Stimulated activated CD8-positive, alpha-beta memory T cell treated with anti-CD3 and anti-CD28 coated beads, Interleukin-12 subunit alpha, Interleukin-12 subunit beta, amount 100 ng/mL, for 4 hours (primary cell): Measurements from ENCODE around the gene KCNQ2.

Source experiments
- DNase-seq: peaks from one replicate; pipeline ENCODE4 v3.0.0-alpha.2; 2020; ENCODE audit warnings: low read depth

The KCNQ2 gene

GRCh38 chr20:63471002-63471716 is 1.3 kb downstream of the KCNQ2 start:
- DNase-seq = no peak

- DNase-seq = no peak
Measured at GRCh38 chr20:63470410-63470809, 2.0 kb downstream of the KCNQ2 start.

GRCh38 chr20:63469713-63470101 is 2.7 kb downstream of the KCNQ2 start:
- no peak for DNase-seq

GRCh38 chr20:63469019-63469712 is 3.3 kb downstream of the KCNQ2 start:
- DNase-seq = no peak

GRCh38 chr20:63468421-63468820 is 4.0 kb downstream of the KCNQ2 start:
- no peak for DNase-seq

- no peak for DNase-seq
Measured at GRCh38 chr20:63467294-63468083, 5.0 kb downstream of the KCNQ2 start.

GRCh38 chr20:63466861-63467260 is 5.6 kb downstream of the KCNQ2 start:
- no peak for DNase-seq

GRCh38 chr20:63466250-63466825 is 6.1 kb downstream of the KCNQ2 start:
- DNase-seq = no peak

GRCh38 chr20:63465380-63466249 is 6.8 kb downstream of the KCNQ2 start:
- DNase-seq = no peak

- DNase-seq = no peak
Measured at GRCh38 chr20:63464289-63464635, 8.2 kb downstream of the KCNQ2 start.

GRCh38 chr20:63463400-63464288 is 8.8 kb downstream of the KCNQ2 start:
- no peak for DNase-seq

GRCh38 chr20:63462244-63462643 is 10.2 kb downstream of the KCNQ2 start:
- DNase-seq = no peak

GRCh38 chr20:63461104-63461763 is 11.2 kb downstream of the KCNQ2 start:
- no peak for DNase-seq

GRCh38 chr20:63459070-63459380 is 13.4 kb downstream of the KCNQ2 start:
- no peak for DNase-seq

GRCh38 chr20:63458170-63459069 is 14.0 kb downstream of the KCNQ2 start:
- DNase-seq = no peak

GRCh38 chr20:63457737-63458136 is 14.7 kb downstream of the KCNQ2 start:
- no peak for DNase-seq

- DNase-seq = no peak
Measured at GRCh38 chr20:63456429-63457284, 15.8 kb downstream of the KCNQ2 start.

GRCh38 chr20:63455568-63455859 is 16.9 kb downstream of the KCNQ2 start:
- no peak for DNase-seq
